ENCODE results near the gene SMG1. TPM values are rescaled to one million over a fixed set of nuclear protein-coding genes. Genes with fewer than 3 reads are reported as not detected.

The SMG1 gene
- total RNA-seq, 1 experiment from 2014 or later = 125 TPM

DNA sequence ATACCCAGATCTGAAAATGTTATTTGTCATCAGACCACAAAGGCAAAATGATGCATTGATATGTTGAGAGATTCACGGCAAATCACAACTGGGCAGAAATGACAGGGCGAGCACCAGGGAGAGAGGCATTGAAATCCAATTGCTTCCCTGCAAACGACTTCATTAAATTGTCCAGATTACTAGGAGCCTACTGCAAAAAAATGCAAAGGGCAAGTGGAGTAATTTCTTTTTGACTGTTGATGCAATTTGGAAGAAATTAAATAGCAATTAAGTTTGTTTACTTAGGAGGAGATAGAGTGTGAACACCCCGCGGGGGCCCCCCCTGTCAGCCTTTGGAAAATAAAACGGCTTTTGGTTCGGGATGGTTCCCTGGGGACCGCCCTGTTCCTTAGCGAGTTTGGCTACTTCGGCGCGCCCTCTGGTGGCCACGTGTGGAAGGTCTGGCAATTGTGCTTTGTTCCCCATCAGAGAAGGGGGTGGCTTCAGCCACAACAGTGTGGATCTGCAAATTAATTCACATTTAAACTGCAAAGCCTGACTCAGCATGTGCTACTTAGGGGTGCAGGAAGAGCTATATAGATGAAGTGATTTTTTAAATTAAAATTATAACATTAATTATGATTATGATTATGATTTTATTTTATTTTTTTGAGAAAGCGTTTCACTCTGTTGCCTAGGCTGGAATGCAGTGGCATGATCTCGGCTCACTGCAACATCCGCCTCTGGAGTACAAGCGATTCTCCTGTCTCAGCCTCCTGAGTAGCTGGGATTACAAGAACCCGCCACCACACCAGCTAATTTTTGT lies 43.0 kb upstream of the SMG1 start:
- Histone ChIP-seq H3K79me2 (ENCODE audit: low read depth) (no peaks in the 10 kb centered on the region), H3K4me2 (peak overlapping the region; percentile 57), H3K36me3 (ENCODE audit: low read depth) (no peaks in the 10 kb centered on the region), H3K4me1 (replicated peaks; ENCODE audit: insufficient read depth) (no peaks in the 10 kb centered on the region), H3K4me3 (no peak overlapping the region), H3K27me3 (ENCODE audit: insufficient read depth, low read depth) (no peaks in the 10 kb centered on the region), H4K20me1 (ENCODE audit: insufficient read depth) (no peaks in the 10 kb centered on the region), H2AFZ (no peak overlapping the region), H3K9me3 (ENCODE audit: insufficient read depth, low read depth) (no peaks in the 10 kb centered on the region), H3K9me2 (ENCODE audit: insufficient read depth) (no peaks in the 10 kb centered on the region), H3F3A (ENCODE audit: insufficient read depth, low read depth) (no peaks in the 10 kb centered on the region), H3K27ac (no peak overlapping the region)
- intact Hi-C loops (cut with micrococcal nuclease; ENCODE audit: unreplicated experiment) = loop anchor here (2.0 to 5.0 kb wide), 2 partner anchors 42 to 167 kb away; partner anchors contain the start of genes ARL6IP1 and SMG1
- TF ChIP-seq, protein P1, sequence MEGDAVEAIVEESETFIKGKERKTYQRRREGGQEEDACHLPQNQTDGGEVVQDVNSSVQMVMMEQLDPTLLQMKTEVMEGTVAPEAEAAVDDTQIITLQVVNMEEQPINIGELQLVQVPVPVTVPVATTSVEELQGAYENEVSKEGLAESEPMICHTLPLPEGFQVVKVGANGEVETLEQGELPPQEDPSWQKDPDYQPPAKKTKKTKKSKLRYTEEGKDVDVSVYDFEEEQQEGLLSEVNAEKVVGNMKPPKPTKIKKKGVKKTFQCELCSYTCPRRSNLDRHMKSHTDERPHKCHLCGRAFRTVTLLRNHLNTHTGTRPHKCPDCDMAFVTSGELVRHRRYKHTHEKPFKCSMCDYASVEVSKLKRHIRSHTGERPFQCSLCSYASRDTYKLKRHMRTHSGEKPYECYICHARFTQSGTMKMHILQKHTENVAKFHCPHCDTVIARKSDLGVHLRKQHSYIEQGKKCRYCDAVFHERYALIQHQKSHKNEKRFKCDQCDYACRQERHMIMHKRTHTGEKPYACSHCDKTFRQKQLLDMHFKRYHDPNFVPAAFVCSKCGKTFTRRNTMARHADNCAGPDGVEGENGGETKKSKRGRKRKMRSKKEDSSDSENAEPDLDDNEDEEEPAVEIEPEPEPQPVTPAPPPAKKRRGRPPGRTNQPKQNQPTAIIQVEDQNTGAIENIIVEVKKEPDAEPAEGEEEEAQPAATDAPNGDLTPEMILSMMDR (conservative IDR thresholded peaks at IDR 0.05) = peak; percentile 96
- TF ChIP-seq EZH2 (IDR thresholded peaks at IDR 0.05; ENCODE audit: low read depth) = no peak
- CTCF ChIA-PET = interaction anchor here (0.6 to 0.7 kb wide), 4 partner anchors 98 to 204 kb away, joined by 3 to 16 read pairs (median 6); partner anchors contain the start of gene COQ7
- no TSS peak for BruUV-seq (replicated peaks)
- peak; percentile 47 to 85 for DNase-seq
- POLR2A ChIA-PET (ENCODE audit: unreplicated experiment) = no interaction called here

- Histone ChIP-seq H3K9me3 (ENCODE audit: insufficient read depth, low read depth) (no peaks in the 10 kb centered on the region), H2AFZ (no peak overlapping the region), H3K4me3 (no peak overlapping the region), H3K9me2 (ENCODE audit: insufficient read depth) (no peaks in the 10 kb centered on the region), H3K27me3 (ENCODE audit: insufficient read depth, low read depth) (no peaks in the 10 kb centered on the region), H3F3A (ENCODE audit: insufficient read depth, low read depth) (no peaks in the 10 kb centered on the region), H3K79me2 (ENCODE audit: low read depth) (no peaks in the 10 kb centered on the region), H4K20me1 (ENCODE audit: insufficient read depth) (no peaks in the 10 kb centered on the region), H3K4me2 (no peak overlapping the region), H3K4me1 (replicated peaks; ENCODE audit: insufficient read depth) (no peaks in the 10 kb centered on the region), H3K27ac (no peak overlapping the region), H3K36me3 (ENCODE audit: low read depth) (no peaks in the 10 kb centered on the region)
- no TSS peak for BruUV-seq (replicated peaks)
- DNase-seq = no peak
- ChIA-PET CTCF (no interaction called here), POLR2A (ENCODE audit: unreplicated experiment) (no interaction called here)
- intact Hi-C loops (cut with micrococcal nuclease; ENCODE audit: unreplicated experiment) = loop anchor here (5.0 kb wide), 1 partner anchor 164 kb away; the partner anchor contains the start of gene ARL6IP1
- TF ChIP-seq, protein P1 (conservative IDR thresholded peaks at IDR 0.05) = no peak
- TF ChIP-seq EZH2 (IDR thresholded peaks at IDR 0.05; ENCODE audit: low read depth) = no peak
These were observed 40.6 kb upstream of the SMG1 start for GRCh38 chr16:18966791-18967190.

DNA sequence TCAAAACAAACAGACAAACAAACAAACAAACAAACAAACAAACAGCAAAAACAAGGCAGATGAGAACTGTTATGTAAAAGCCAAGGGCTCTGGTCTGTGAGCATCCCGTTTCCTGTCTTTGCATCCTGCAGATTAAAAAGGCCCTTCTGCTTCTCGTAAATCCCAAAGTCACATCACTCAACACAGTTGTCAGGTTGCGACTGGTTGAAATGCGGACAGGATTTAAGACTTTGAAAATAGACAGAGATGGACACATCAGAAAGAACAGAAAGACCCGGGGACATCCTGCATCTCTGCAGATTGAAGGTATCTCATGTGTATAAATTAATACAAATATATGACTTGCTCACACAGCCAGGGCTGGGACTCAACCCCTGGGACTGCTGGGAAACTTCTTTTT lies 39.3 kb upstream of the SMG1 start:
- no TSS peak for BruUV-seq (replicated peaks)
- POLR2A ChIA-PET (ENCODE audit: unreplicated experiment) = no interaction called here
- no peaks in the 10 kb centered on the region for H3K4me1 ChIP-seq (replicated peaks; ENCODE audit: insufficient read depth)

More for the DNA sequence above, 39.3 kb upstream of the SMG1 start:
- Histone ChIP-seq H3K9me3 (ENCODE audit: insufficient read depth, low read depth) (no peaks in the 10 kb centered on the region), H3K79me2 (ENCODE audit: low read depth) (no peaks in the 10 kb centered on the region), H4K20me1 (ENCODE audit: insufficient read depth) (no peaks in the 10 kb centered on the region), H3K9me2 (ENCODE audit: insufficient read depth) (no peaks in the 10 kb centered on the region), H3K4me3 (no peak overlapping the region), H3K4me2 (no peak overlapping the region), H3K27me3 (ENCODE audit: insufficient read depth, low read depth) (no peaks in the 10 kb centered on the region), H3K27ac (no peak overlapping the region), H3F3A (ENCODE audit: insufficient read depth, low read depth) (no peaks in the 10 kb centered on the region), H2AFZ (no peak overlapping the region), H3K36me3 (ENCODE audit: low read depth) (no peaks in the 10 kb centered on the region)
- no peak for DNase-seq
- CTCF ChIA-PET = no interaction called here
- no peak for TF ChIP-seq EZH2 (IDR thresholded peaks at IDR 0.05; ENCODE audit: low read depth)
- TF ChIP-seq, protein P1 (conservative IDR thresholded peaks at IDR 0.05) = no peak
- intact Hi-C loops (cut with micrococcal nuclease; ENCODE audit: unreplicated experiment) = loop anchor here (5.0 kb wide), 1 partner anchor 163 kb away; the partner anchor contains the start of gene ARL6IP1

Measured in PC-9 (cell line).